ENCODE measurements around the gene MYO7B. TPM values are rescaled to one million over a fixed set of nuclear protein-coding genes. Genes with fewer than 3 reads are reported as not detected.

Gene MYO7B
- total and polyA plus RNA-seq, 8 donors, result 0.61 to 2.4 (median 1.00) TPM

DNA sequence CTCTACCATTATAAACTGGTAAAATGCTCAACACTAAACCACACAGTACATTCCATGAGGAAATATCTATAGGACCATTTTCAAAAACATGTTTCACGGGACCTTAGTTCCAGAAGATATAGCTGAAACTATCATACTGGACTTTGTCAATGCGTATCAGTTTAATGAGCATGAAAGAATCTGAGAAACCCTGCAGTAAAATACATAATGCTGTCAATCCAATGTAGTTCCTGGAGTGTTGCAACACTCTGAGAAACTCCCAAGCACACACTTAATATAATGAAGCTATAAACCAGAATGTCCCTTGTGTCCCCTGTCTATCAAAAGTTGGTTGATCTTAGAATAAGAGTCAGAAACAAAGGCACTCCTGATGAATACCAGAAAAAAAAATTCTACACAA is 25.4 kb upstream of the MYO7B start:
- H3K27me3 ChIP-seq, result no peaks in the 10 kb centered on the region
- no peak for TF ChIP-seq CTCF (IDR thresholded peaks at IDR 0.05)
- DNase-seq (no peak), ATAC-seq (no peak)
- H3K36me3 ChIP-seq, result peaks cover 0 to 15% of the 10 kb centered on the region in 2 donors
- intact Hi-C loops (cut with DNase I), result no loop called here
- peaks cover 26 to 88% of the 10 kb centered on the region in 2 donors for H3K4me1 ChIP-seq
- no peak overlapping the region for H3K4me3 ChIP-seq
- H3K27ac ChIP-seq, result no peak overlapping the region
- no peaks in the 10 kb centered on the region for H3K9me3 ChIP-seq

DNA sequence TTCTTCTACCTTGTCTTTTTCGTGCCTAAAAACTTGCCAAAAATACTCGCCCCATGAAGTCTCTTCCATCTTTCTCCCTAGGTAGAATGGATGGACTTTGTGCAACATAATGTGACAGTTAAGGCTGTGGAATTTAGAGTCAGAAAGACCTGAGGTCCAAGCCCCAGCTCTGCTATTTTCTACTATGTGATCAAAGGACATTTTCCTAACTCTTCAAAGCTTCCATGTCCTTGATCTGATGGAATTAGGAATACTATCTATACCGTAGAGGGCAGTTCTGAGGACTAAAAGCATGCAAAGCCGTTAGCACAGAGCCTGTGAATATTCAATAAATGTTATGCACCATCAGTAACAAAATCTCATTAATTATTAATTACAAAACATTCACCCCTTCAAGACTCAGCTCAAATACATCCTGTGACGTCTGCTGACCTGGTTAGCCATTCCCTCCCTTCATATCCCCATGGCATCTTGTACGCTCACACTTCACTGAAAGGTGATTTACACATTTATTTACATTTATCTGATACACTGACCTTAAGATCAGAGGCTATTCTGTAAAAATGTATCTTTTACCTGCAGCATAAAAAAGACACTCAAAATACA is 24.3 kb upstream of the MYO7B start:
- H3K4me1 ChIP-seq, result peaks cover 34 to 92% of the 10 kb centered on the region in 2 donors
- no peak overlapping the region for H3K27ac ChIP-seq
- no peaks in the 10 kb centered on the region for H3K27me3 ChIP-seq

GRCh38 chr2:127511917-127512316 is 23.6 kb upstream of the MYO7B start:
- no peak for ATAC-seq
- no peaks in the 10 kb centered on the region for H3K27me3 ChIP-seq

More for the DNA sequence above, 24.3 kb upstream of the MYO7B start:
- DNase-seq (no peak), ATAC-seq (no peak)
- Histone ChIP-seq H3K4me3 (no peak overlapping the region), H3K9me3 (no peaks in the 10 kb centered on the region), H3K36me3 (peaks cover 0 to 20% of the 10 kb centered on the region in 2 donors)
- intact Hi-C loops (cut with DNase I), result no loop called here
- TF ChIP-seq CTCF (IDR thresholded peaks at IDR 0.05), result no peak

DNA sequence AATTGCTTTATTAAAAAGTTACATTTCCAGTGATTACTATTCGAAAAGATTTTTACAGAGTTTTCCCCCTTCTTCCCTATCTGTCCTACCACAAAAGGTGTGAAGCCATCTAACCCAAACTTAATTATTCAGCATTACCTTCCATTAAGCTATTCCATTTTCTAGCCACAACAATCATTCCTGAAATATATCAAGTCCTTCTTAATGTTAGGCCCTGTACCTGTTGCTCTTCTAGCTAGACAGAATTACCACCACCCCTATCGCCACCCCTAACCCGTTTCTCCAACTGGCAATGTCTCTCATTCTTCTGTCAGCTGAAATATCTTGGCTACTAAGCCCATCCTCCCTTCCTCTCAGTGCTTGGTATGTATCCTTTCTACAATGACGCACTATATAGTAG is 23.1 kb upstream of the MYO7B start:
- no peaks in the 10 kb centered on the region for H3K27me3 ChIP-seq
- peaks cover 33 to 86% of the 10 kb centered on the region in 2 donors for H3K4me1 ChIP-seq
- no peak for TF ChIP-seq CTCF (IDR thresholded peaks at IDR 0.05)
- peak overlapping the region in 1 of 2 donors; percentile 41 for H3K27ac ChIP-seq
- intact Hi-C loops (cut with DNase I), result no loop called here
- H3K36me3 ChIP-seq, result peaks cover 0 to 25% of the 10 kb centered on the region in 2 donors
- no peak for ATAC-seq
- H3K9me3 ChIP-seq, result no peaks in the 10 kb centered on the region
- no peak for DNase-seq
- H3K4me3 ChIP-seq, result no peak overlapping the region

More at GRCh38 chr2:127511917-127512316, 23.6 kb upstream of the MYO7B start:
- intact Hi-C loops (cut with DNase I), result no loop called here
- peak overlapping the region in 1 of 2 donors; percentile 41 for H3K27ac ChIP-seq
- peaks cover 0 to 22% of the 10 kb centered on the region in 2 donors for H3K36me3 ChIP-seq
- no peak for TF ChIP-seq CTCF (IDR thresholded peaks at IDR 0.05)
- H3K4me3 ChIP-seq, result no peak overlapping the region
- H3K4me1 ChIP-seq, result peaks cover 37 to 90% of the 10 kb centered on the region in 2 donors
- H3K9me3 ChIP-seq, result no peaks in the 10 kb centered on the region
- DNase-seq, result no peak

DNA sequence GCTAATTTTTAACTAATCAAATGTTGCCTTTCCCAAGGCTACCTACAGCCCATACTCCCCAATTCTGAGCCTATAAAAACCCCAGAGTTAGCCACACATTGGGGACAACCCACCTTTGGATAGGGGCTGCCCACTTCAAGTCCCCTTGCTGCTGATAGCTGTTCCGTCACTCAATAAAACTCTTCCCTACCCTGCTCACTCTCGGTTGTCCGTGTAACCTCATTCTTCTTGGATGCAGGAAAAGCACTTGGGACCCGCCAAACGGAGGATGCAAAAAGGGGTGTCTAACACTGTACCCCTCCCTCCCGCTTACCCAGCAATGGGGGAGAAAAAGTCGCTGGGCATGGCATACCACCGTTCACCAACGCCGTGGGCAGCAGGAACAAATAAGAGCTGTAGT is 21.4 kb upstream of the MYO7B start:
- DNase-seq, result no peak
- no peak overlapping the region for H3K27ac ChIP-seq
- peaks cover 0 to 41% of the 10 kb centered on the region in 2 donors for H3K36me3 ChIP-seq
- no peak for ATAC-seq
- H3K4me1 ChIP-seq, result peaks cover 17 to 68% of the 10 kb centered on the region in 2 donors
- intact Hi-C loops (cut with DNase I), result no loop called here
- H3K4me3 ChIP-seq, result no peak overlapping the region
- TF ChIP-seq CTCF (IDR thresholded peaks at IDR 0.05), result no peak
- no peaks in the 10 kb centered on the region for H3K9me3 ChIP-seq
- H3K27me3 ChIP-seq, result no peaks in the 10 kb centered on the region
